ENCODE measurements around the gene MPPED2.

The MPPED2 gene

DNA sequence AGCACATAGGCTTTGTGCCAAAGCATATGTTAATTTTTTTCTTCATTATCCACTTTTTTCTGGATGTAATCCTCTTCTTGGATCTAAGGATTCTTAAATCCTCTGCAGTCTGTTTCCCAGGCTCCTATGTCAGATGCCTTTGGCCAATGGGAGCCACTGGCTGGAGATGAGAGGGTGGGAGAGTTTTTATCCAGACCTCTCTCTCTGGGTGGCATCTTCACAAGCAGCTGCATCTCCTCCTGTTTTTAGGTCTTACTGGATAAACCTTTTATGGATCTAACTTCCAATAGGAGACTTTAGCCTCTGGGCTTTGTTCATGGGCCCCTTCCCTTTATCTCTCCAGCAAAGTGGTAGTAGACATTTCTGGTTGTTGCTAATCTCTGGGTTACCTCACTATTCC, 22.4 kb upstream of the MPPED2 start:
- DNase-seq (ENCODE audit: low read depth), result no peak
- no peak overlapping the region for H3K4me3 ChIP-seq (replicated peaks; ENCODE audit: low read depth, low read length)
- TF ChIP-seq, protein P1, sequence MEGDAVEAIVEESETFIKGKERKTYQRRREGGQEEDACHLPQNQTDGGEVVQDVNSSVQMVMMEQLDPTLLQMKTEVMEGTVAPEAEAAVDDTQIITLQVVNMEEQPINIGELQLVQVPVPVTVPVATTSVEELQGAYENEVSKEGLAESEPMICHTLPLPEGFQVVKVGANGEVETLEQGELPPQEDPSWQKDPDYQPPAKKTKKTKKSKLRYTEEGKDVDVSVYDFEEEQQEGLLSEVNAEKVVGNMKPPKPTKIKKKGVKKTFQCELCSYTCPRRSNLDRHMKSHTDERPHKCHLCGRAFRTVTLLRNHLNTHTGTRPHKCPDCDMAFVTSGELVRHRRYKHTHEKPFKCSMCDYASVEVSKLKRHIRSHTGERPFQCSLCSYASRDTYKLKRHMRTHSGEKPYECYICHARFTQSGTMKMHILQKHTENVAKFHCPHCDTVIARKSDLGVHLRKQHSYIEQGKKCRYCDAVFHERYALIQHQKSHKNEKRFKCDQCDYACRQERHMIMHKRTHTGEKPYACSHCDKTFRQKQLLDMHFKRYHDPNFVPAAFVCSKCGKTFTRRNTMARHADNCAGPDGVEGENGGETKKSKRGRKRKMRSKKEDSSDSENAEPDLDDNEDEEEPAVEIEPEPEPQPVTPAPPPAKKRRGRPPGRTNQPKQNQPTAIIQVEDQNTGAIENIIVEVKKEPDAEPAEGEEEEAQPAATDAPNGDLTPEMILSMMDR (IDR thresholded peaks at IDR 0.05; ENCODE audit: low read length, missing control alignments), result no peak

DNA sequence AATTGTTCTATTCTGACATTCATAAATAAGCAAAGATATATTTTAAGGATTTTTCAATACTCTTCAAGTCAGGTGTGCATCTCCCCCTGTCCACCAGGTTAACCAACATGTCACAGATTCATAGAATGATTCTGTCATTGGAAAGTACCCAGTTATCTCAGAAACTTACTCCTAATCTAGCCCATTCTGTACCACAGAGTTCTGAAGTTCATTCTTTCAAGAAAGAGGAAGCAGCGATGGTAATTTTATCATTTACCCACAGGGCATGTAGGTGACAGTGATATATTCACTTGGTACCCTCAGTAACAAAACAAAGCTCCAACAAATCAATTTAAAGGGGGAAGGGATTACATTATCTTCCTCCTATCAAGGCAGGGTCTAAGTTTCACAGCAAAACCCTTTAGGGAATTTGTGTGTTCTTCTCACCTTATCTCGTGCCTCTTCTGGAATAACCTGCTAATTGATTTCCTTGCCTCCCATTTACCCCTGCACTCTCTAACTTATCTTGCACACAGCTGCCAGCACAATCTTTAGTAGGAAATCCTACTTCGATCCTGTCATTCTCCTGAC, 19.0 kb upstream of the MPPED2 start:
- no peak overlapping the region for H3K4me3 ChIP-seq (replicated peaks; ENCODE audit: low read depth, low read length)
- no peak for DNase-seq (ENCODE audit: low read depth)
- TF ChIP-seq, protein P1 (IDR thresholded peaks at IDR 0.05; ENCODE audit: low read length, missing control alignments), result no peak

DNA sequence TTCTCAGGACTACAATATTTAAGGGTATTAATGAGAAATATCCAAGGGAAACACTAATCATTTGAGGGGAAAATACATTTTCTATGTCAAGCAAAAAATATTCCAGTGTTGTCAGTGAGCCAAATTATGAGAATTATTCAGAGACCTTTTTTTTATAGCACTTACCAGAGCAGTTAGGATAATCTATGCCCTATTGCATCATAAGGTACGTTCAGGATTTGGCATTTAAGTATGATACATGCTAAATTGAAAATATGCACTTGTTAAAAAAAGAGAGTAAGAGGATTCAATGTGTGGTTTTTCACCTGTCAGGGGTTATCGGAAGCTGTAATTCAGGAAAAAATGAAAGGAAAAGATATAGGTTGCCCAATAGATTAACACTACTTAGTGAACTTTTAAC, 17.2 kb upstream of the MPPED2 start:
- TF ChIP-seq, protein P1 (IDR thresholded peaks at IDR 0.05; ENCODE audit: low read length, missing control alignments), result no peak
- H3K4me3 ChIP-seq (replicated peaks; ENCODE audit: low read depth, low read length), result no peak overlapping the region
- no peak for DNase-seq (ENCODE audit: low read depth)

DNA sequence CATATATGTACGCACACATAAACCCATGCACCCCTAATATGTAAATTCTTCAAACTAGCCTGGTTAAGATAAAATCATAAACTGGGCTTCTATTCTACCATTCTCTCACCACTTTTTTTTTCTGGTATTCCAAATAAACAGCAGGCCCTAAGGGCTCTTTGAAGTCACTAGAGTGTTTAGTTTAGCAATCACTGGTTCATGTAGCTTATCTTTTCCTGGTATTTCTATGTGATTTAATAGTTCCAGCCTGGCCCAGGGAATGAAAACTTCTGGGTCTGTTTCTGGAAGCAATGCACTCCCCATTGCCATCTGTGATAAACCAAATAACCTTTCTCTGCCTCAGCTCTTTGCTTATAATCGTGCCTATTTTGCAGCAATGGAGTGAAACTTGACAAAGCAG, 10.7 kb upstream of the MPPED2 start:
- DNase-seq (ENCODE audit: low read depth), result no peak
- TF ChIP-seq, protein P1 (IDR thresholded peaks at IDR 0.05; ENCODE audit: low read length, missing control alignments), result no peak
- H3K4me3 ChIP-seq (replicated peaks; ENCODE audit: low read depth, low read length), result no peak overlapping the region

DNA sequence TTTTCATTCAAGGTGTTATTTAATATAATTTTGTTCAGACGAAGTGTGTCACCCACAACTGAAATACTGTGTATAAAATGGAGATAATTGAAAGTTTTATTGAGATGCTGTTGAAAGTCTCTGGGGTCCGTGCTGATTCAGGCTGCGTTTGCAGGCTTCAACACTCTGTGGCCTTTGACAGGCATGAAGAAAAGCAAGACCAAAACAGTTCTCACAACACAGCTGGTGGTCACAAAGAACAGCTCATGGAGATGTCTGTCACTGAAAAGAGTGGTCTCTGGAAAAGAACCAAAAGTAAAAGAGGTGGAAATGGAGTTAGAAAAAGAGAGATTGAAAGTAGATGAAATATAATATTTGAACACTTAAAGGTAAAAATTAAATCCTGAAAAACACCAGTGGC, 9.8 kb upstream of the MPPED2 start:
- DNase-seq (ENCODE audit: low read depth), result no peak
- TF ChIP-seq, protein P1 (IDR thresholded peaks at IDR 0.05; ENCODE audit: low read length, missing control alignments), result no peak
- H3K4me3 ChIP-seq (replicated peaks; ENCODE audit: low read depth, low read length), result no peak overlapping the region

DNA sequence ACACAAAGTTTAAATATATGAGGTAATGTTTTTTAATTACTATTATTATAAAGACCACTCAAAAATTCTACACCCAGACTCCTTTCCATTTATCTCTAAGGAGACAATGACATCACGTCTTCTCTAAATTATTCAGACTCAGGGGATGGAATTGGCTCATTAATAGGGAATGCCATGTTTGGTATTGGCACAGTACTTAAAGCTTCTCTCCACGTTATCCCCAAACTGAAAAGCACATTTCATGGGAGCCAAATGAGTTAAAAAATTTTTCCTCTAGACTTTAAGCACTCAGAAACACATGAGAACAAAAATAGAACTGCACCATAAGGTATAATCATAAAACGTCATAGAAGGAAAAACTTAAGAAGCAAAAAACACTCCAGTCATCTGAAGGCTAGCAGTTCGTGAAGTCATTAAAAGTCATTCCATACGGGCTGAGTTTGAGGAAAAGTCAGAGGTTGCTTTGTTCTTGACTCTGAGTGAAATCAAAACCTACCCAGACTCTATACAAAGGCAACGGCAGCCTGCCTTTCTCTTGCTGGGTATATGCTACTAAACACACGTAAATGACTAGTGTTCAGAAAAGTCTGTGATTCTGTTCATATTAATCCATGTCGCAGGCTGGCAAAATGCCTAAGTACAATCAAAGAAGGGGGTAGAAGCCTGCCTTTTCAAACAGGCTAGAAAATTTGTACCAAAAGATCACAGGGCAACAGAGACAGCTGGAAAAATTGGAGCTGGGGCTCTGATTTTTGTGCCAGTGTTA, 8.7 kb upstream of the MPPED2 start:
- TF ChIP-seq, protein P1 (IDR thresholded peaks at IDR 0.05; ENCODE audit: low read length, missing control alignments), result no peak

More for the DNA sequence above, 8.7 kb upstream of the MPPED2 start:
- no peak overlapping the region for H3K4me3 ChIP-seq (replicated peaks; ENCODE audit: low read depth, low read length)
- no peak for DNase-seq (ENCODE audit: low read depth)

All from fibroblast of pulmonary artery (primary cell).